GM18502 (cell line): ENCODE results near the gene SLCO4C1.

Experiments
- ATAC-seq: cut with Tn5 transposase; IDR thresholded peaks from one replicate; pipeline ENCODE4 v1.9.1; 2021; ENCODE audit warnings: mild to moderate bottlenecking; ENCODE audit not compliant: unreplicated experiment, poor library complexity

SLCO4C1 gene

GRCh38 chr5:102271759-102272158, 24.3 kb downstream of the SLCO4C1 start:
- no peak for ATAC-seq

- no peak for ATAC-seq
Observed at GRCh38 chr5:102270036-102270435, 26.0 kb downstream of the SLCO4C1 start.

GRCh38 chr5:102262688-102263087, 33.4 kb downstream of the SLCO4C1 start:
- no peak for ATAC-seq

DNA sequence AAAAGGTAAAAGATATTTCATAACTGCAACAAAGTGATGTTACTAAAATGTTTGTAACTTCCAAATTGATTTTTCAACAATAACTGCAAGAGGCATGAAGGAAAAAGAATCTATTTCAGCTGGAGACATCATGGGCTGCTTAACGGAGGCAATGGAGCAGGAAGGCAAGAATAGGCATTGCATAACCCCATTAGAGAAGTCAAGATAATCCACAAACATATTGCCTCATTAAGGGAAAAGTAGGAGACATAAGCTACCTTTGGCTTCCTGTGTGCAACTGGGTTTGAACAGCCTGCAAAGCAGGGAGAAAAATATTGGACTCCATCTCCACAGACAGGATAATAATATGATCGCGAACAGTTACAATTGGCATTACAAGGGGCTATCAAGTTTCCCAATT, 46.7 kb downstream of the SLCO4C1 start:
- ATAC-seq: no peak

DNA sequence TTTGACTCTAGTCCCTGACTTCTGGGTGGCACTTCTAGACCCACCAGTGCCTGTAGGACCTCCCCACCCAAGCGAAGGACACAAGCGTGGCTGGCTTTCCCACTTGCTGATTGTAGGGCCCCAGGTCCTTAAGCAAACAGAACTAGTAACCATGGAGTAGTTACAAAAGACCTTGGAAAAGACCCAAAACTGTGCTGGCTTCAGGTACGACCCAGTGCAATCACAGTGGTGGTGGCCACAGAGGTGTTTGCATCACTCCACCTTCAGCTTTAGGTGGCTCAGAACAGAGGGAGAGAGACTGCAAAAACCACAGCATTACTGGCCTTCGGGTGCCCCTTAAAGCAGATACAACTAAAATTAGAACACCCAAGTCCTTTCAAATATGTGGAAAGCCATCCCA, 52.9 kb downstream of the SLCO4C1 start:
- no peak for ATAC-seq

- no peak for ATAC-seq
Observed at GRCh38 chr5:102241809-102242421, 54.2 kb downstream of the SLCO4C1 start.

GRCh38 chr5:102231693-102232619, 64.1 kb downstream of the SLCO4C1 start:
- peak; percentile 92 for ATAC-seq

DNA sequence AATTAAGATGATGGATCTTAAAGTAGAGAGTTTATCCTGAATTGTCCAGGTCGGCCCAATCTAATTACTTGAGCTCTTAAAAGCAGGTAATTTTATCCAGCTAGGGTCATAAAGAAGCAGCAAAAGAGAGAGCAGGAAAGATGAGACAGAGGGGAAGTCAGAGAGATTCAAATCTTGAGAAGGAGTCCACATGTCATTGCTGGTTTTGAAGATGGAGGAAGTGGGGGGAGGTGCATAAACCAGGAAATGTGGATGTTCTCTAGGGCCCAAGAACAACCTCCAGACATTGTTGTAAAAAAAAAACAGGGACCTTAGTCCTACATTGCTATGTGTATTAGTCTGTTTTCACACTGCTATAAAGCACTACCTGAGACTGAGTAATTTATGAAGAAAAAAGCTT, 66.4 kb downstream of the SLCO4C1 start:
- peak; percentile 33 for ATAC-seq

DNA sequence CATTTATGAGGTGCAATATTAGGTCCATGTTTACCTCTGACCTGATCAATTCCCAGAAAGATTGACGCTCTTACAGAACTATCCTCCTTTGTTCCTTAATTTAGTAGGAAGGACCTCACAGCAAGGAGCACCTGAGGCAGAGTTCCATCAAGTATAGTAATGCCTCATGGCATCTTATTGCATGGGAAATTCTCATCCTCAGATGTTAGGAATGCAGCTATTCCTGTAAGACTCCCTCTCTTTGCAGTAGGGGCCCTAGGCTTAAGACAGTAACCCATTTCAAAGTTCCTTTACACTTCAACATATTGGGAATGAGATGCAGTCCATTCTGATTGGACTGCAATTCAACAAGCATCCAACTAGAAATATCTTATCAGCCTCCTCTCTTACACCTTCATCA, 69.8 kb downstream of the SLCO4C1 start:
- ATAC-seq: no peak

GRCh38 chr5:102223542-102224477, 72.3 kb downstream of the SLCO4C1 start:
- peak; percentile 76 for ATAC-seq

DNA sequence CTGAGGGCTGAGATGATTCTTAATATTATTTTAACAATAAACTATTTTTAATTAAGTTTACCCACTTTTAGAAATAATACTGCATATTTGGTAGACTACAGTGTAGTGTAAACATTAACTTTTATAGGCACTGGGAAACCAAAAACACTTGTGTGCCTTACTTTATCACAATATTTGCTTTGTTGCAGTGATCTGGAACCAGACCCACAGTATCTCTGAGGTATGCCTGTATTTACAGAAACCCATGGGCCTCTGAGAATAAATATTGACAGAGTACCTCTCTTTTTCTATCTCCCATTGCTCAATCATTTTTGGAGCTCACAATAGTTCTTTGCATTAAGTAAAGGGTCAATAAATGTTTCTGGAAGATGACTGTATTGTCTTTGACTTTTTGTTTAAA, 73.3 kb downstream of the SLCO4C1 start:
- ATAC-seq: no peak

GRCh38 chr5:102221949-102222348, 74.1 kb downstream of the SLCO4C1 start:
- ATAC-seq: no peak

DNA sequence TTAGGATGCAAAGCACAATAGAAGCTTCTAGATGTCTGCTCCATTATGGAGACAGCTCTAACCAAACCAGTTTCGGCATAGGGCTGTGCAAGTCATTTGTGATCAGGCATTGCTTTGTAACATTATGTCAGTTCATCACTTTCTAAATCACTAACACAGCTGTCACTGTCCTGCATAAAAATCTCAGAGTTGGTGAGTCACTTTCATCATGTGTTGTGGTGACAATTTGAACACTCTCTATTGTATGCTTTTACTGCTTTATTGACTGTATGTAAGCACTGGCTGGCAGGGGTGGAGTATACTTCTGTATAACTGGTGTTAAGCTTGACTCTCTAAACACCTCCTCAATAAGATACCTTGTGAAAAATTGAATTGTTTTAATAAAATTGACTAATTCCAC, 77.9 kb downstream of the SLCO4C1 start:
- peak; percentile 74 for ATAC-seq

DNA sequence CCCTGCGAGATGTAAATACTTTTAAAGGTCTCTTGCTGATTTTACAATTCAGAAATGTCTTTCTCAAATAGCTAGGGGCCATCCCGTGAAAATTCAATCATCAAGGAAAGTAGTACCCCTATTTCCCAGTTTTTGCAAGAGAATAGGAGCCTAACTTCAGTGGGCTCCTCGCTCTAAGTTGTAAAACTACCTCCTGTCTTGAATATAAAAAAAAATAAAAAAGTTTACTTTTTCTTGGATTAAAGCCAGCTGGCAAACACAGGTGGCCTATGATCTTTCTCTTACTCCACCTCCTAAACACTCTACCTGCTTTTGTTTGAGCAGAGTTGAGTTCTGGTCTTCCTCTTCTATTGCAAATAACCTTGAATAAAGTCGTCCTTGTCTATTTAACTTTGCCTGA, 79.4 kb downstream of the SLCO4C1 start:
- ATAC-seq: no peak

- peak; percentile 69 for ATAC-seq
Observed at GRCh38 chr5:102211165-102211564, 84.9 kb downstream of the SLCO4C1 start.

DNA sequence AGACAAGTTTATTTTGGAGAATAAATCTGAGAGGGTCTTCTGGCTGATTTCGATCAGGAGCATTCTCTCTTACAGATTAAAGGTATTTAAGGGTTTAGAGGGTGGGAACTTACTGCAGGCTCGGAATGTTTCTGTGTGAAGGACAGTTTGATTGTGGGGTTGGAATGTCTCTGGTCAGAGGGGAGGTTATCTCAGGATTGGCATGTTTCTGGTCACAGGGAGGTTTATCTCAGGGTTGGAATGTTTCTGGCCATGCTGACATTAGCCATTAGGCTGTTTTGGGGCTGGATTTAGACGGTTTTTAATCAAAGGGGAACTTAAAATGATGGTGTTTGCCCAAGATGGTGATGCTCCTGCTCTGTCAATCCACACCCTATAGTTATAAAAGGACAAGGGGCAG, 95.2 kb downstream of the SLCO4C1 start:
- no peak for ATAC-seq

DNA sequence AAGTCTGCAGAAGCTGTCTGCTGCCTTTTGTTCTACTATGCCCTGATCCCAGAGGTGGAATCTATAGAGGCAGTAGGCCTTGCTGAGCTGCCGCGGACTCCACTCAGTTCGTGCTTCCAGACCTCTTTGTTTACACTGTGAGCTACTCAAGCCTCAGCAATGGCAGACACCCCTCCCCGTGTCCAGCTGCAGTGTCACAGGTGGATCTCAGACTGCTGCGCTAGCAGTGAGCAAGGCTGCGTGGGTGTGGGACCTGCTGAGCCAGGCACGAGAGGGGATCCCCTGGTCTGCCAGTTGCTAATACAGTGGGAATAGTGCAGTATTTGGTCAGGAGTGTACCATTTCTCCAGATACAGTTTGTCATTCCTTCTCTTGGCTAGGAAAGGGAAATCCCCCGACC, 99.6 kb downstream of the SLCO4C1 start:
- ATAC-seq: no peak
